ENCODE data around the gene ATAD3C. TPM values are rescaled to one million over a fixed set of nuclear protein-coding genes. Genes with fewer than 3 reads are reported as not detected.
"Not testable (repeated sequence)": the region's sequence is repeated elsewhere in the genome, so short reads cannot be mapped to it uniquely, and the experiment has no call there.

ATAD3C gene
- polyA plus RNA-seq, 3 donors = not detected

DNA sequence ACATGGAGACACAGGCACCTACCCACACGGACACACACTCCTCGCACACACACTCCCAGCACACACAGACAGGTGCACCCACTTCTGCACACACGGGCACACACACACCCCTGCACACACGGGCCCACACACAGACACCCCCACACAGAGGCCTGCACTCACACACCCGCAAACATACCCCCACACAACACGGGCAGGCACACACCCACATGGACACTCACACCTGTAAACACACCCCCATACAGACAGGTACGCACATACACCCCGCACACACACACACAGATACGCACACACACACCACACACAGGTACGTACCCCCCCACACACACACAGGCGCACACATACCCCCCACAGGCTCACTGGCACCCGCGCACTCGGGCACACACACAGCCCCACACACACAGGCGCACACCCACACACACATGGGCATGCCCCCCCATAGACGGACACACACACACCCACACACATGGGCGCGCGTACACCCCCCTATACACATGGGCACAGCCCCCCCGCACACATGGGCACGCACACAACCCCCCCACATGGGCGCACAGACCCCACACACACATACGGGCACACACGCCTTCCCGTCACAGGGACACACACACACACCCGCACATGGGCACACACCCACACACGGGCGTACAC, 68.6 kb downstream of the ATAD3C start:
- Histone ChIP-seq H3K9ac (ENCODE audit: insufficient read depth, low read length, poor library complexity, severe bottlenecking) (no peak overlapping the region), H3K79me2 (ENCODE audit: insufficient read depth, low read length) (peaks cover 4% of the 10 kb centered on the region), H3K27ac (ENCODE audit: low read depth in 1 of 2, low read length in 2 of 2) (no peak overlapping the region), H4K20me1 (ENCODE audit: insufficient read depth, low read length) (no peaks in the 10 kb centered on the region), H3K9me3 (replicated peaks in 1 of 2; ENCODE audit: control insufficient read depth in 1 of 2, insufficient read depth in 1 of 2, low read length in 2 of 2) (no peaks in the 10 kb centered on the region), H3K4me1 (ENCODE audit: control insufficient read depth in 1 of 2, insufficient read depth in 2 of 2, low read length in 2 of 2) (no peaks in the 10 kb centered on the region), H3K4me2 (replicated peaks; ENCODE audit: extremely low read depth, low read length, poor library complexity, severe bottlenecking) (no peak overlapping the region), H2AFZ (ENCODE audit: insufficient read depth, low read depth, low read length, poor library complexity, severe bottlenecking) (no peak overlapping the region), H3K36me3 (replicated peaks in 1 of 2; ENCODE audit: control insufficient read depth in 1 of 2, insufficient read depth in 2 of 2, low read length in 2 of 2) (peaks cover 19 to 34% of the 10 kb centered on the region in 2 donors), H3K27me3 (ENCODE audit: control insufficient read depth in 2 of 2, insufficient read depth in 2 of 2, low read length in 2 of 2) (no peaks in the 10 kb centered on the region), H3K4me3 (replicated peaks in 1 of 3; ENCODE audit: low read depth in 2 of 3, low read length in 3 of 3) (no peak overlapping the region)
- WGBS (ENCODE audit: insufficient coverage) = 96% methylated on average over 10 of the region's 28 CpGs
- Mint-ChIP-seq H3K4me3 (no peak overlapping the region), H3K9me3 (no peaks in the 10 kb centered on the region), H3K4me1 (peaks cover 5% of the 10 kb centered on the region), H3K27ac (peak overlapping the region in 2 of 7 donors; percentile 17 to 72), H3K36me3 (peaks cover 25 to 65% of the 10 kb centered on the region in 2 donors), H3K27me3 (ENCODE audit: low read depth in 3 of 3) (no peaks in the 10 kb centered on the region)
- intact Hi-C loops (cut with micrococcal nuclease) = no loop called here
- TF ChIP-seq, protein P1, sequence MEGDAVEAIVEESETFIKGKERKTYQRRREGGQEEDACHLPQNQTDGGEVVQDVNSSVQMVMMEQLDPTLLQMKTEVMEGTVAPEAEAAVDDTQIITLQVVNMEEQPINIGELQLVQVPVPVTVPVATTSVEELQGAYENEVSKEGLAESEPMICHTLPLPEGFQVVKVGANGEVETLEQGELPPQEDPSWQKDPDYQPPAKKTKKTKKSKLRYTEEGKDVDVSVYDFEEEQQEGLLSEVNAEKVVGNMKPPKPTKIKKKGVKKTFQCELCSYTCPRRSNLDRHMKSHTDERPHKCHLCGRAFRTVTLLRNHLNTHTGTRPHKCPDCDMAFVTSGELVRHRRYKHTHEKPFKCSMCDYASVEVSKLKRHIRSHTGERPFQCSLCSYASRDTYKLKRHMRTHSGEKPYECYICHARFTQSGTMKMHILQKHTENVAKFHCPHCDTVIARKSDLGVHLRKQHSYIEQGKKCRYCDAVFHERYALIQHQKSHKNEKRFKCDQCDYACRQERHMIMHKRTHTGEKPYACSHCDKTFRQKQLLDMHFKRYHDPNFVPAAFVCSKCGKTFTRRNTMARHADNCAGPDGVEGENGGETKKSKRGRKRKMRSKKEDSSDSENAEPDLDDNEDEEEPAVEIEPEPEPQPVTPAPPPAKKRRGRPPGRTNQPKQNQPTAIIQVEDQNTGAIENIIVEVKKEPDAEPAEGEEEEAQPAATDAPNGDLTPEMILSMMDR (IDR thresholded peaks at IDR 0.05) = no peak
- no peak for DNase-seq

DNA sequence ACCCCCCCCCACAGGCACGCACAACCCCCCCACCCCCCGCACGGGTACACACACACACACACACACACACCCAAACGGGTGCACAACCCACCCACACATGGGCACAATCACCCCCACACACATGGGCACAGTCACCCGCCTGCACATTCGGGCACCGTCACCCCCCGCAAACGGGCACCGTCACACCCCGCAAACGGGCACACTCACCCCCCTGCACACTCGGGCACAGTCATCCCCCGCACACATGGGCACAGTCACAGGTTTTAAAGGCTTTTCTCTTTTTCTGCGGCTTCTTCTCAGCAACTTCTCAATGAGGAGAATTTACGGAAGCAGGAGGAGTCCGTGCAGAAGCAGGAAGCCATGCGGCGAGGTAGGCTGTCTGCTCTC, 69.1 kb downstream of the ATAD3C start:
- H3K4me1 ChIP-seq (ENCODE audit: control insufficient read depth in 1 of 2, insufficient read depth in 2 of 2, low read length in 2 of 2); H3K9ac ChIP-seq (ENCODE audit: insufficient read depth, low read length, poor library complexity, severe bottlenecking); H3K4me3 Mint-ChIP-seq; H3K9me3 Mint-ChIP-seq; H3K4me3 ChIP-seq (replicated peaks in 1 of 3; ENCODE audit: low read depth in 2 of 3, low read length in 3 of 3); H3K27ac ChIP-seq (ENCODE audit: low read depth in 1 of 2, low read length in 2 of 2); H4K20me1 ChIP-seq (ENCODE audit: insufficient read depth, low read length); intact Hi-C loops (cut with micrococcal nuclease); H3K27me3 Mint-ChIP-seq (ENCODE audit: low read depth in 3 of 3); H3K79me2 ChIP-seq (ENCODE audit: insufficient read depth, low read length); H3K9me3 ChIP-seq (replicated peaks in 1 of 2; ENCODE audit: control insufficient read depth in 1 of 2, insufficient read depth in 1 of 2, low read length in 2 of 2); H3K4me1 Mint-ChIP-seq; H2AFZ ChIP-seq (ENCODE audit: insufficient read depth, low read depth, low read length, poor library complexity, severe bottlenecking); DNase-seq; H3K27ac Mint-ChIP-seq; H3K4me2 ChIP-seq (replicated peaks; ENCODE audit: extremely low read depth, low read length, poor library complexity, severe bottlenecking); H3K27me3 ChIP-seq (ENCODE audit: control insufficient read depth in 2 of 2, insufficient read depth in 2 of 2, low read length in 2 of 2): not testable (repeated sequence)
- H3K36me3 Mint-ChIP-seq = peaks cover 25 to 68% of the 10 kb centered on the region in 2 donors
- 92% methylated on average over 5 of the region's 19 CpGs for WGBS (ENCODE audit: insufficient coverage)
- H3K36me3 ChIP-seq (replicated peaks in 1 of 2; ENCODE audit: control insufficient read depth in 1 of 2, insufficient read depth in 2 of 2, low read length in 2 of 2) = peaks cover 19 to 34% of the 10 kb centered on the region in 2 donors

Other genes starting within 250 kb of the ATAD3C start
- not detected for gene TNFRSF18, start 243.1 kb upstream of the ATAD3C start, polyA plus RNA-seq
- under 1 TPM in 1 of 3 donors, not detected in 2; 0.05 TPM for gene TNFRSF4, start 235.5 kb upstream of the ATAD3C start, polyA plus RNA-seq
- 10 to 100 TPM; 81.7 to 98.9 (median 89.0) TPM for gene SDF4, start 217.7 kb upstream of the ATAD3C start, polyA plus RNA-seq
- 1 to 10 TPM; 1.9 to 8.8 (median 7.2) TPM for gene B3GALT6, start 217.5 kb upstream of the ATAD3C start, polyA plus RNA-seq
- gene C1QTNF12, start 203.0 kb upstream of the ATAD3C start, polyA plus RNA-seq = 1 to 10 TPM in 1 of 3 donors, not detected in 2; 1.1 TPM
- 10 to 100 TPM; 36.5 to 83.2 (median 72.1) TPM for gene UBE2J2, start 175.8 kb upstream of the ATAD3C start, polyA plus RNA-seq
- 1 to 10 TPM in 1 of 3 donors, not detected in 2; 6.0 TPM for gene SCNN1D, start 169.3 kb upstream of the ATAD3C start, polyA plus RNA-seq
- gene ACAP3, start 141.8 kb upstream of the ATAD3C start, polyA plus RNA-seq = 100 to 1,000 TPM in 1 of 3 donors, 1 to 10 TPM in 2; 3.5 to 132 (median 4.0) TPM
- gene PUSL1, start 141.1 kb upstream of the ATAD3C start, polyA plus RNA-seq = 10 to 100 TPM; 13.8 to 27.4 (median 14.8) TPM
- gene INTS11, start 125.0 kb upstream of the ATAD3C start, polyA plus RNA-seq = 100 to 1,000 TPM in 1 of 3 donors, 10 to 100 TPM in 2; 46.2 to 154 (median 49.6) TPM
- 1 to 10 TPM; 6.4 to 7.7 (median 7.4) TPM for gene CPTP, start 124.9 kb upstream of the ATAD3C start, polyA plus RNA-seq
- under 1 TPM in 1 of 3 donors, not detected in 2; 0.45 TPM for gene TAS1R3, start 118.4 kb upstream of the ATAD3C start, polyA plus RNA-seq
- gene DVL1, start 100.3 kb upstream of the ATAD3C start, polyA plus RNA-seq = 10 to 100 TPM in 1 of 3 donors, under 1 TPM in 2; 0.41 to 29.8 (median 0.55) TPM
- gene MXRA8, start 91.1 kb upstream of the ATAD3C start, polyA plus RNA-seq = not detected
- 100 to 1,000 TPM in 2 of 3 donors, 10 to 100 TPM in 1; 59.1 to 160 (median 134) TPM for gene AURKAIP1, start 74.5 kb upstream of the ATAD3C start, polyA plus RNA-seq
- 100 to 1,000 TPM in 1 of 3 donors, 10 to 100 TPM in 1, 1 to 10 TPM in 1; 8.6 to 178 (median 10.4) TPM for gene CCNL2, start 50.4 kb upstream of the ATAD3C start, polyA plus RNA-seq
- gene MRPL20, start 42.4 kb upstream of the ATAD3C start, polyA plus RNA-seq = 100 to 1,000 TPM in 2 of 3 donors, 10 to 100 TPM in 1; 84.3 to 186 (median 156) TPM
- gene ANKRD65, start 28.4 kb upstream of the ATAD3C start, polyA plus RNA-seq = under 1 TPM in 1 of 3 donors, not detected in 2; 0.04 TPM
- gene VWA1, start 14.0 kb upstream of the ATAD3C start, polyA plus RNA-seq = not detected
- gene ATAD3B, start 22.1 kb downstream of the ATAD3C start, polyA plus RNA-seq = 10 to 100 TPM in 1 of 3 donors, 1 to 10 TPM in 2; 2.3 to 23.3 (median 2.3) TPM
- gene ATAD3A, start 62.5 kb downstream of the ATAD3C start, polyA plus RNA-seq = 10 to 100 TPM in 1 of 3 donors, 1 to 10 TPM in 2; 4.1 to 14.0 (median 6.4) TPM
- not detected for gene TMEM240, start 90.9 kb downstream of the ATAD3C start, polyA plus RNA-seq
- gene SSU72, start 125.2 kb downstream of the ATAD3C start, polyA plus RNA-seq = 100 to 1,000 TPM in 2 of 3 donors, 10 to 100 TPM in 1; 88.1 to 168 (median 138) TPM
- gene FNDC10, start 150.4 kb downstream of the ATAD3C start, polyA plus RNA-seq = 1 to 10 TPM in 2 of 3 donors, under 1 TPM in 1; 0.46 to 3.4 (median 1.5) TPM
- 10 to 100 TPM in 1 of 3 donors, 1 to 10 TPM in 2; 5.4 to 65.7 (median 5.6) TPM for gene MIB2, start 165.8 kb downstream of the ATAD3C start, polyA plus RNA-seq
- 1 to 10 TPM in 1 of 3 donors, under 1 TPM in 2; 0.21 to 1.5 (median 0.24) TPM for gene MMP23B, start 182.5 kb downstream of the ATAD3C start, polyA plus RNA-seq
- gene CDK11B, start 209.3 kb downstream of the ATAD3C start, polyA plus RNA-seq = 10 to 100 TPM in 1 of 3 donors, 1 to 10 TPM in 2; 2.5 to 12.7 (median 6.6) TPM
- 10 to 100 TPM; 12.2 to 29.2 (median 17.7) TPM for gene SLC35E2B, start 243.1 kb downstream of the ATAD3C start, polyA plus RNA-seq